OCI-LY3 (cell line): ENCODE measurements around the gene CGREF1.

ENCODE experiments used
- EZH2phosphoT487 ChIP-seq: fragments of 200-600 bp; shearing (Covaris generic); IDR thresholded peaks from 2 replicates; pipeline ENCODE4 v1.6.1; 2018; ENCODE audit warnings: antibody characterized with exemption, mixed run types, low read depth
- TF ChIP-seq, protein P1 (sequence below): fragments of 200-600, 300-600 bp; sonication (generic); IDR thresholded peaks from 2 replicates; pipeline ENCODE4 v1.5.1; 2014; ENCODE audit warnings: antibody characterized with exemption, low read length, low read depth

DNA sequence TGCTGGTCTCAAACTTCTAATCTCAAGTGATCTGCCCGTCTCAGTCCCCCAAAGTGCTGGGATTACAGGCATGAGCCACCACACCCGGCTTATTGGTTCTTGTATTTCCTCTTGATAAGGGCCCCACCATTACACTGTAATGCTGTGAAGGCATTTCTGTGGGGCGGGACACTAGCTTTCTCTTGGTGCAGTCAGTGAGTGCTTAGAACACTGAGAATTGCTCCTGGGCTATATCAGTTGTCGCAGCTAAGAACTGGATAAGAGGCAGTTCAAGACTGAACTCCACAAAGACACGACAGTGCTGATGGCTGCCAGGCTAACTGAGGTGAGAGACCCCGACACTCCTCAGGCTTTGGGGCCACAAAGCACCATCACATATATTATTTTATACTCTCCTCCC is 30.3 kb downstream of the CGREF1 start:
- TF ChIP-seq, protein P1, sequence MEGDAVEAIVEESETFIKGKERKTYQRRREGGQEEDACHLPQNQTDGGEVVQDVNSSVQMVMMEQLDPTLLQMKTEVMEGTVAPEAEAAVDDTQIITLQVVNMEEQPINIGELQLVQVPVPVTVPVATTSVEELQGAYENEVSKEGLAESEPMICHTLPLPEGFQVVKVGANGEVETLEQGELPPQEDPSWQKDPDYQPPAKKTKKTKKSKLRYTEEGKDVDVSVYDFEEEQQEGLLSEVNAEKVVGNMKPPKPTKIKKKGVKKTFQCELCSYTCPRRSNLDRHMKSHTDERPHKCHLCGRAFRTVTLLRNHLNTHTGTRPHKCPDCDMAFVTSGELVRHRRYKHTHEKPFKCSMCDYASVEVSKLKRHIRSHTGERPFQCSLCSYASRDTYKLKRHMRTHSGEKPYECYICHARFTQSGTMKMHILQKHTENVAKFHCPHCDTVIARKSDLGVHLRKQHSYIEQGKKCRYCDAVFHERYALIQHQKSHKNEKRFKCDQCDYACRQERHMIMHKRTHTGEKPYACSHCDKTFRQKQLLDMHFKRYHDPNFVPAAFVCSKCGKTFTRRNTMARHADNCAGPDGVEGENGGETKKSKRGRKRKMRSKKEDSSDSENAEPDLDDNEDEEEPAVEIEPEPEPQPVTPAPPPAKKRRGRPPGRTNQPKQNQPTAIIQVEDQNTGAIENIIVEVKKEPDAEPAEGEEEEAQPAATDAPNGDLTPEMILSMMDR: no peak
- no peak for TF ChIP-seq EZH2phosphoT487
